HCT116 (cell line): ENCODE data around the gene CHCT1.

Experiments
- EGR1 ChIP-seq: IDR thresholded peaks from 2 replicates; pipeline ENCODE4 v1.6.1; 2012; ENCODE audit warnings: low read depth
- EZH2 ChIP-seq: fragments of 200-600 bp; sonication (generic); IDR thresholded peaks from 2 replicates; pipeline ENCODE4 v1.6.1; 2017; ENCODE audit warnings: antibody characterized with exemption, mixed run types
- JUND ChIP-seq: IDR thresholded peaks from 2 replicates; pipeline ENCODE4 v1.6.1; 2012
- POLR2A ChIP-seq: IDR thresholded peaks from 2 replicates; pipeline ENCODE4 v1.7.0; 2011; ENCODE audit warnings: borderline replicate concordance; ENCODE audit not compliant: insufficient read depth, insufficient read length; ENCODE audit errors: extremely low read depth
- POLR2AphosphoS5 ChIP-seq: IDR thresholded peaks from 2 replicates; pipeline ENCODE4 v1.6.1; 2011; ENCODE audit warnings: mild to moderate bottlenecking, low read depth, low read length, moderate library complexity
- RAD21 ChIP-seq: IDR thresholded peaks from 2 replicates; pipeline ENCODE4 v1.6.1; 2012; ENCODE audit warnings: low read depth, mild to moderate bottlenecking
- YY1 ChIP-seq: IDR thresholded peaks from 2 replicates; pipeline ENCODE4 v1.6.1; 2011; ENCODE audit warnings: low read length, low read depth, moderate library complexity, mild to moderate bottlenecking; ENCODE audit not compliant: insufficient replicate concordance; ENCODE audit errors: extremely low read depth
- TF ChIP-seq, protein P1 (sequence below): IDR thresholded peaks from 2 replicates; pipeline ENCODE4 v1.6.1; 2012; ENCODE audit warnings: low read depth
- TF ChIP-seq, protein P2 (sequence below), 3 experiments: fragments of 200-600 bp in 1 of 3; sonication (generic) in 1 of 3; IDR thresholded peaks in 2 of 3; conservative IDR thresholded peaks in 1 of 3; 2 replicates each; pipeline ENCODE4 v1.5.1; 2012 to 2017; ENCODE audit warnings: low read depth in 2 of 3, low read length in 2 of 3, antibody characterized with exemption in 1 of 3, borderline replicate concordance in 1 of 3, control low read depth in 1 of 3, mild to moderate bottlenecking in 1 of 3, mixed read lengths in 1 of 3, mixed run types in 1 of 3, moderate library complexity in 1 of 3; ENCODE audit not compliant: insufficient read depth in 1 of 3
- TF ChIP-seq, protein P3 (sequence below): IDR thresholded peaks from 2 replicates; pipeline ENCODE4 v1.6.1; 2012

DNA sequence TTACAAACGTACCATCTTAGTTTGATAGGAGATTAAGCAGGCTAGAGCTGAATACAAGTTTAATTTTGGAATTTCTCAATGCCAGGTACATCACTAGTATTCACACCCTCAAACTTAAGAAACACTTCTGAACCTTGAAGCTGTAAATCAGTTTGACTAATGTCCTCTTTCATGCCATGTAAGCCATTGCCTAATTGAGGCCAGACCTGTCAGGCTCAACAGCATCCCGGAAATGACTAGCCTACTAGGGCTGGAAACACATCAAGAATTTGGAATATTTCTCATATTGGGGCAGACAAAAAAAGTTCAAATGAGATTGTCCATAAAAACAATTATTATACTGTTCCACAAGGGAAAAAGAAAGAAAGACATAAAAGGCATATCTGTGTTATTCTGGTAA is 32.1 kb upstream of the CHCT1 start:
- TF ChIP-seq, protein P1, sequence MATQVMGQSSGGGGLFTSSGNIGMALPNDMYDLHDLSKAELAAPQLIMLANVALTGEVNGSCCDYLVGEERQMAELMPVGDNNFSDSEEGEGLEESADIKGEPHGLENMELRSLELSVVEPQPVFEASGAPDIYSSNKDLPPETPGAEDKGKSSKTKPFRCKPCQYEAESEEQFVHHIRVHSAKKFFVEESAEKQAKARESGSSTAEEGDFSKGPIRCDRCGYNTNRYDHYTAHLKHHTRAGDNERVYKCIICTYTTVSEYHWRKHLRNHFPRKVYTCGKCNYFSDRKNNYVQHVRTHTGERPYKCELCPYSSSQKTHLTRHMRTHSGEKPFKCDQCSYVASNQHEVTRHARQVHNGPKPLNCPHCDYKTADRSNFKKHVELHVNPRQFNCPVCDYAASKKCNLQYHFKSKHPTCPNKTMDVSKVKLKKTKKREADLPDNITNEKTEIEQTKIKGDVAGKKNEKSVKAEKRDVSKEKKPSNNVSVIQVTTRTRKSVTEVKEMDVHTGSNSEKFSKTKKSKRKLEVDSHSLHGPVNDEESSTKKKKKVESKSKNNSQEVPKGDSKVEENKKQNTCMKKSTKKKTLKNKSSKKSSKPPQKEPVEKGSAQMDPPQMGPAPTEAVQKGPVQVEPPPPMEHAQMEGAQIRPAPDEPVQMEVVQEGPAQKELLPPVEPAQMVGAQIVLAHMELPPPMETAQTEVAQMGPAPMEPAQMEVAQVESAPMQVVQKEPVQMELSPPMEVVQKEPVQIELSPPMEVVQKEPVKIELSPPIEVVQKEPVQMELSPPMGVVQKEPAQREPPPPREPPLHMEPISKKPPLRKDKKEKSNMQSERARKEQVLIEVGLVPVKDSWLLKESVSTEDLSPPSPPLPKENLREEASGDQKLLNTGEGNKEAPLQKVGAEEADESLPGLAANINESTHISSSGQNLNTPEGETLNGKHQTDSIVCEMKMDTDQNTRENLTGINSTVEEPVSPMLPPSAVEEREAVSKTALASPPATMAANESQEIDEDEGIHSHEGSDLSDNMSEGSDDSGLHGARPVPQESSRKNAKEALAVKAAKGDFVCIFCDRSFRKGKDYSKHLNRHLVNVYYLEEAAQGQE = no peak
- TF ChIP-seq, protein P2, sequence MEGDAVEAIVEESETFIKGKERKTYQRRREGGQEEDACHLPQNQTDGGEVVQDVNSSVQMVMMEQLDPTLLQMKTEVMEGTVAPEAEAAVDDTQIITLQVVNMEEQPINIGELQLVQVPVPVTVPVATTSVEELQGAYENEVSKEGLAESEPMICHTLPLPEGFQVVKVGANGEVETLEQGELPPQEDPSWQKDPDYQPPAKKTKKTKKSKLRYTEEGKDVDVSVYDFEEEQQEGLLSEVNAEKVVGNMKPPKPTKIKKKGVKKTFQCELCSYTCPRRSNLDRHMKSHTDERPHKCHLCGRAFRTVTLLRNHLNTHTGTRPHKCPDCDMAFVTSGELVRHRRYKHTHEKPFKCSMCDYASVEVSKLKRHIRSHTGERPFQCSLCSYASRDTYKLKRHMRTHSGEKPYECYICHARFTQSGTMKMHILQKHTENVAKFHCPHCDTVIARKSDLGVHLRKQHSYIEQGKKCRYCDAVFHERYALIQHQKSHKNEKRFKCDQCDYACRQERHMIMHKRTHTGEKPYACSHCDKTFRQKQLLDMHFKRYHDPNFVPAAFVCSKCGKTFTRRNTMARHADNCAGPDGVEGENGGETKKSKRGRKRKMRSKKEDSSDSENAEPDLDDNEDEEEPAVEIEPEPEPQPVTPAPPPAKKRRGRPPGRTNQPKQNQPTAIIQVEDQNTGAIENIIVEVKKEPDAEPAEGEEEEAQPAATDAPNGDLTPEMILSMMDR (IDR thresholded peaks at IDR 0.05 in 2 of 3, conservative IDR thresholded peaks at IDR 0.05 in 1 of 3; ENCODE audit: borderline replicate concordance in 1 of 3, insufficient read depth in 1 of 3, low read depth in 2 of 3, low read length in 2 of 3) = no peak
- TF ChIP-seq RAD21 (no peak), JUND (no peak), POLR2AphosphoS5 (no peak), POLR2A (no peak), EGR1 (no peak), EZH2 (no peak), YY1 (no peak)
- TF ChIP-seq, protein P3, sequence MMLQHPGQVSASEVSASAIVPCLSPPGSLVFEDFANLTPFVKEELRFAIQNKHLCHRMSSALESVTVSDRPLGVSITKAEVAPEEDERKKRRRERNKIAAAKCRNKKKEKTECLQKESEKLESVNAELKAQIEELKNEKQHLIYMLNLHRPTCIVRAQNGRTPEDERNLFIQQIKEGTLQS = no peak
